Measurements from ENCODE around the gene SORCS2. TPM values are rescaled to one million over a fixed set of nuclear protein-coding genes. Genes with fewer than 3 reads are reported as not detected.

SORCS2 gene
- total RNA-seq, 1 experiment from 2014 or later = not detected

- CTCF ChIA-PET = interaction anchor here (2.0 kb wide), 1 partner anchor 26 kb away, joined by 4 read pairs; the partner anchor contains the start of gene SORCS2
- Mint-ChIP-seq H3K27ac (ENCODE audit: low read depth, unreplicated experiment) (no peak overlapping the region), H3K4me1 (ENCODE audit: insufficient read depth, unreplicated experiment) (no peaks in the 10 kb centered on the region), H3K9me3 (ENCODE audit: unreplicated experiment) (no peaks in the 10 kb centered on the region), H3K4me3 (ENCODE audit: unreplicated experiment) (no peak overlapping the region), H3K27me3 (ENCODE audit: insufficient read depth, unreplicated experiment) (peaks cover 9% of the 10 kb centered on the region), H3K36me3 (ENCODE audit: insufficient read depth, unreplicated experiment) (peaks cover 7% of the 10 kb centered on the region)
- no TSS peak for BruUV-seq (replicated peaks)
- POLR2A ChIA-PET = no interaction called here
- DNase-seq (ENCODE audit: unreplicated experiment) = no peak
- intact Hi-C loops (cut with micrococcal nuclease) = no loop called here
- TF ChIP-seq CTCF (IDR thresholded peaks at IDR 0.05; ENCODE audit: unreplicated experiment) = no peak
These were observed 26.5 kb upstream of the SORCS2 start for GRCh38 chr4:7165874-7166201.

GRCh38 chr4:7166237-7166636 is 26.1 kb upstream of the SORCS2 start:
- H3K36me3 Mint-ChIP-seq (ENCODE audit: insufficient read depth, unreplicated experiment) = peaks cover 7% of the 10 kb centered on the region
- no peak overlapping the region for H3K4me3 Mint-ChIP-seq (ENCODE audit: unreplicated experiment)
- H3K27ac Mint-ChIP-seq (ENCODE audit: low read depth, unreplicated experiment) = no peak overlapping the region
- intact Hi-C loops (cut with micrococcal nuclease) = no loop called here
- no peak for DNase-seq (ENCODE audit: unreplicated experiment)
- BruUV-seq (replicated peaks) = no TSS peak
- CTCF ChIA-PET = interaction anchor here (2.0 kb wide), 1 partner anchor 26 kb away, joined by 4 read pairs; the partner anchor contains the start of gene SORCS2
- no peaks in the 10 kb centered on the region for H3K9me3 Mint-ChIP-seq (ENCODE audit: unreplicated experiment)
- TF ChIP-seq CTCF (IDR thresholded peaks at IDR 0.05; ENCODE audit: unreplicated experiment) = no peak
- POLR2A ChIA-PET = no interaction called here
- H3K4me1 Mint-ChIP-seq (ENCODE audit: insufficient read depth, unreplicated experiment) = no peaks in the 10 kb centered on the region
- peaks cover 9% of the 10 kb centered on the region for H3K27me3 Mint-ChIP-seq (ENCODE audit: insufficient read depth, unreplicated experiment)

- intact Hi-C loops (cut with micrococcal nuclease) = no loop called here
- Mint-ChIP-seq H3K4me3 (ENCODE audit: unreplicated experiment) (no peak overlapping the region), H3K36me3 (ENCODE audit: insufficient read depth, unreplicated experiment) (peaks cover 7% of the 10 kb centered on the region), H3K9me3 (ENCODE audit: unreplicated experiment) (no peaks in the 10 kb centered on the region), H3K4me1 (ENCODE audit: insufficient read depth, unreplicated experiment) (no peaks in the 10 kb centered on the region), H3K27me3 (ENCODE audit: insufficient read depth, unreplicated experiment) (peaks cover 9% of the 10 kb centered on the region), H3K27ac (ENCODE audit: low read depth, unreplicated experiment) (no peak overlapping the region)
- ChIA-PET CTCF (interaction anchor here (0.6 kb wide), 1 partner anchor 53 kb away, joined by 3 read pairs; no protein-coding TSS in a partner anchor), POLR2A (interaction anchor here (0.7 kb wide), 2 partner anchors 9 to 887 kb away, joined by 3 read pairs; no protein-coding TSS in a partner anchor)
- no peak for DNase-seq (ENCODE audit: unreplicated experiment)
- TF ChIP-seq CTCF (IDR thresholded peaks at IDR 0.05; ENCODE audit: unreplicated experiment) = no peak
- BruUV-seq (replicated peaks) = no TSS peak
These were observed 25.2 kb upstream of the SORCS2 start for GRCh38 chr4:7166981-7167700.

GRCh38 chr4:7167706-7168105 is 24.6 kb upstream of the SORCS2 start:
- Mint-ChIP-seq H3K36me3 (ENCODE audit: insufficient read depth, unreplicated experiment) (peaks cover 7% of the 10 kb centered on the region), H3K9me3 (ENCODE audit: unreplicated experiment) (no peaks in the 10 kb centered on the region), H3K4me1 (ENCODE audit: insufficient read depth, unreplicated experiment) (no peaks in the 10 kb centered on the region), H3K4me3 (ENCODE audit: unreplicated experiment) (no peak overlapping the region), H3K27me3 (ENCODE audit: insufficient read depth, unreplicated experiment) (peaks cover 9% of the 10 kb centered on the region), H3K27ac (ENCODE audit: low read depth, unreplicated experiment) (no peak overlapping the region)
- ChIA-PET POLR2A (interaction anchor here (0.7 kb wide), 1 partner anchor 888 kb away, joined by 3 read pairs; no protein-coding TSS in a partner anchor), CTCF (interaction anchor here (0.6 to 0.8 kb wide), 2 partner anchors 53 to 266 kb away, joined by 3 read pairs; no protein-coding TSS in a partner anchor)
- intact Hi-C loops (cut with micrococcal nuclease) = no loop called here
- no peak for TF ChIP-seq CTCF (IDR thresholded peaks at IDR 0.05; ENCODE audit: unreplicated experiment)
- DNase-seq (ENCODE audit: unreplicated experiment) = no peak
- BruUV-seq (replicated peaks) = no TSS peak

Data from MCF 10A (cell line).